GM18505 (cell line): ENCODE results near the gene LRFN2.

ENCODE experiments used
- ATAC-seq: cut with Tn5 transposase; IDR thresholded peaks from one replicate; pipeline ENCODE4 v1.9.1; 2021; ENCODE audit not compliant: unreplicated experiment
- POLR2A ChIP-seq: IDR thresholded peaks from 4 replicates; pipeline ENCODE4 v1.6.1; 2011; ENCODE audit warnings: borderline replicate concordance; ENCODE audit not compliant: insufficient read depth, insufficient read length; ENCODE audit errors: extremely low read depth

Gene LRFN2

GRCh38 chr6:40431706-40432105 is 155.5 kb downstream of the LRFN2 start:
- ATAC-seq = no peak
- no peak for TF ChIP-seq POLR2A

GRCh38 chr6:40427196-40427595 is 160.0 kb downstream of the LRFN2 start:
- no peak for TF ChIP-seq POLR2A
- ATAC-seq = no peak

GRCh38 chr6:40426346-40427066 is 160.7 kb downstream of the LRFN2 start:
- no peak for ATAC-seq
- no peak for TF ChIP-seq POLR2A

GRCh38 chr6:40425192-40425919 is 161.8 kb downstream of the LRFN2 start:
- no peak for TF ChIP-seq POLR2A
- no peak for ATAC-seq

- no peak for ATAC-seq
- no peak for TF ChIP-seq POLR2A
These were observed 165.1 kb downstream of the LRFN2 start for GRCh38 chr6:40422046-40422445.

- ATAC-seq = no peak
- no peak for TF ChIP-seq POLR2A
These were observed 167.0 kb downstream of the LRFN2 start for GRCh38 chr6:40419946-40420728.

- TF ChIP-seq POLR2A = no peak
- ATAC-seq = no peak
These were observed 167.8 kb downstream of the LRFN2 start for GRCh38 chr6:40419377-40419776.

GRCh38 chr6:40417031-40417430 is 170.1 kb downstream of the LRFN2 start:
- no peak for ATAC-seq
- TF ChIP-seq POLR2A = no peak

- no peak for ATAC-seq
These were observed 172.5 kb downstream of the LRFN2 start for GRCh38 chr6:40414617-40415016.

GRCh38 chr6:40413239-40413638 is 173.9 kb downstream of the LRFN2 start:
- no peak for TF ChIP-seq POLR2A
- no peak for ATAC-seq

More at GRCh38 chr6:40414617-40415016, 172.5 kb downstream of the LRFN2 start:
- TF ChIP-seq POLR2A = no peak

- TF ChIP-seq POLR2A = no peak
- ATAC-seq = no peak
These were observed 175.3 kb downstream of the LRFN2 start for GRCh38 chr6:40411881-40412280.

- no peak for ATAC-seq
- no peak for TF ChIP-seq POLR2A
These were observed 176.3 kb downstream of the LRFN2 start for GRCh38 chr6:40410821-40411220.

- no peak for ATAC-seq
- TF ChIP-seq POLR2A = no peak
These were observed 177.3 kb downstream of the LRFN2 start for GRCh38 chr6:40409716-40410397.
